Smooth muscle cell (in vitro differentiated cells): ENCODE data around the gene ZCCHC2. TPM values are rescaled to one million over a fixed set of nuclear protein-coding genes. Genes with fewer than 3 reads are reported as not detected.

Experiments used
- DNase-seq: peaks from one replicate; lab custom pipeline; 2025; ENCODE audit not compliant: unreplicated experiment; lab: John Stamatoyannopoulos, UW
- H2AFZ ChIP-seq: fragments of 200-600 bp; sonication (generic); 2 replicates; pipeline ENCODE4 v1.6.0; 2016; ENCODE audit warnings: antibody characterized with exemption, low read depth, mild to moderate bottlenecking
- H3F3A ChIP-seq: fragments of 200-600 bp; sonication (generic); 2 replicates; pipeline ENCODE4 v1.6.0; 2017; ENCODE audit warnings: antibody characterized with exemption, low read depth
- H3K27ac ChIP-seq: fragments of 200-600 bp; sonication (generic); 2 replicates; pipeline ENCODE4 v1.5.1; 2016; ENCODE audit warnings: low read depth, mild to moderate bottlenecking
- H3K27me3 ChIP-seq: fragments of 200-600 bp; sonication (generic); 2 replicates; pipeline ENCODE4 v1.6.1; 2016; ENCODE audit warnings: low read depth, mild to moderate bottlenecking
- H3K36me3 ChIP-seq: fragments of 200-600 bp; sonication (generic); 2 replicates; pipeline ENCODE4 v1.5.1; 2016; ENCODE audit warnings: low read depth
- H3K4me1 ChIP-seq: fragments of 200-600 bp; sonication (generic); 2 replicates; pipeline ENCODE4 v1.5.1; 2016; ENCODE audit warnings: low read depth
- H3K4me2 ChIP-seq: fragments of 200-600 bp; sonication (generic); 2 replicates; pipeline ENCODE4 v1.6.0; 2016; ENCODE audit warnings: mild to moderate bottlenecking
- H3K4me3 ChIP-seq: fragments of 200-600 bp; sonication (generic); 2 replicates; pipeline ENCODE4 v1.5.1; 2016; ENCODE audit warnings: mild to moderate bottlenecking
- H3K79me2 ChIP-seq: fragments of 200-600 bp; sonication (generic); 2 replicates; pipeline ENCODE4 v1.6.0; 2016; ENCODE audit warnings: low read depth, mild to moderate bottlenecking
- H3K9ac ChIP-seq: fragments of 200-600 bp; sonication (generic); 2 replicates; pipeline ENCODE4 v1.6.0; 2016; ENCODE audit warnings: low read depth
- H3K9me3 ChIP-seq: fragments of 200-600 bp; sonication (generic); replicated peaks from 2 replicates; pipeline ENCODE4 v1.5.1; 2016; ENCODE audit warnings: low read depth
- H4K20me1 ChIP-seq: fragments of 200-600 bp; sonication (generic); 2 replicates; pipeline ENCODE4 v1.6.0; 2016; ENCODE audit warnings: low read depth
- CTCF ChIP-seq: fragments of 200-600 bp; sonication (generic); IDR thresholded peaks from 2 replicates; pipeline ENCODE4 v1.5.1; 2017; ENCODE audit warnings: borderline replicate concordance, mild to moderate bottlenecking, antibody characterized with exemption; ENCODE audit not compliant: insufficient read depth, poor library complexity, severe bottlenecking
- WGBS: methylation state at CpG from one replicate; pipeline ENCODE4 v1.1.7; 2016; ENCODE audit warnings: low lambda C conversion rate; 5-methylcytosine and 5-hydroxymethylcytosine counted together
- polyA plus RNA-seq: library from polyadenylated mRNA; unstranded; fragments of >200 nt; fragmentation: Nextera tagmentation; extraction: Ambion mirVana; gene quantifications from 2 replicates; pipeline ENCODE4 v1.2.1, GENCODE V29; 2016
- total RNA-seq: library from RNA; depleted of rRNA; stranded (reverse); fragments of >200 nt; gene quantifications from 2 replicates; pipeline ENCODE4 v1.2.3, GENCODE V29; 2014

ZCCHC2 gene
- total and polyA plus RNA-seq, 2 experiments from 2014 or later: 0.74 to 8.1 TPM

DNA sequence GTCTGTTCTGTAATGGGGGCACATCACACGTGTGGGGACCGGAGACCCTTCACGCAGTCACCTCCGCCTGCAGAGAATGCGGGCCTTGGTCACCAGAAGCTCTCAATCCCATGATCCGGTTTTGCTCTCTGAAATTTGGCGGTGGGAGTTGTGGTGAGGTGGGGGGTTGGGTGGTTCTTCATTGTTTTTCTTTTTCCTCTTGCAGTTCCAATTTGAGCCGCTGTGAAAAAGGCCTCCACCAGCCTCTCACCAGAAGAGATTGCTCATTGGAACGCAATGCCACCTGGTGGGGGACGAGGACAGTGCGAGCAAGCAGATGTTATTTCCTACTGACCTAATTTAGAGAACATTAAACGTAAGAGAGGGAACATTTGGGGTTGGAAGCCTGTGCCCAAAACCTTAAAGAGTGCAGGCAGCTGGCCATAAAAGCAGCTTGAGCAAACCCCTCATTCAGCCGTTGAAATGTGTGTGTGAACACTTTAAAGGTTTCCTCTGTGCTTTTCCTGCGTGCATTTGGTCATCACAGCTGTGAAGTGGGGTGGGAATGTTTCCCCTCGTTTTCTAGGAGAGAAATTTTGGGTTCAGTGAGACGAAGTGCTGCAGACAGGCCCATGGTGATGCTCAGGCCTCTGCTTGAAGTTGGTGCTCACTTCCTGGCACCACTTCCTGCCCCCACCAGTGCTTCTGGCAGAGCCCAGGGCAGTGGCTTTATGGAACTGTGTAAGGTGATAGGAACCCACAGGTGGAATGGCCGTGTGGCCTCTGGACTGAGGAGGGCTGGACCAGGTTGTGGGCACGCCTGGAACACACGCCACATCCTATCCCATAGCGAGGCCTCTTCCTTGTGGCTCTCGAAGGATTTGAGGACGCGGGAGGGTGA lies 61.7 kb downstream of the ZCCHC2 start:
- peak; percentile 35 for DNase-seq
- Histone ChIP-seq H3K36me3 (no peaks in the 10 kb centered on the region), H3K27me3 (peaks cover 5% of the 10 kb centered on the region), H3F3A (no peaks in the 10 kb centered on the region), H2AFZ (no peak overlapping the region), H4K20me1 (no peaks in the 10 kb centered on the region), H3K4me2 (peak overlapping the region; percentile 77), H3K4me3 (no peak overlapping the region), H3K4me1 (peaks cover 4% of the 10 kb centered on the region), H3K27ac (no peak overlapping the region), H3K79me2 (no peaks in the 10 kb centered on the region), H3K9ac (no peak overlapping the region), H3K9me3 (no peaks in the 10 kb centered on the region)
- WGBS: 37% methylated on average over 23 of the region's 23 CpGs
- TF ChIP-seq CTCF: peak; percentile 94

- no peak overlapping the region for H2AFZ ChIP-seq
- H3K4me1 ChIP-seq: peaks cover 4% of the 10 kb centered on the region
- H3K79me2 ChIP-seq: no peaks in the 10 kb centered on the region
- no peaks in the 10 kb centered on the region for H3F3A ChIP-seq
- H3K4me2 ChIP-seq: peak overlapping the region; percentile 75
- no peak for DNase-seq
- H3K27ac ChIP-seq: no peak overlapping the region
- no peaks in the 10 kb centered on the region for H4K20me1 ChIP-seq
- 85% methylated on average over 16 of the region's 16 CpGs for WGBS
- H3K36me3 ChIP-seq: no peaks in the 10 kb centered on the region
- H3K9ac ChIP-seq: no peak overlapping the region
- TF ChIP-seq CTCF: no peak
- H3K9me3 ChIP-seq: no peaks in the 10 kb centered on the region
- H3K4me3 ChIP-seq: peak overlapping the region; percentile 21
- peaks cover 5% of the 10 kb centered on the region for H3K27me3 ChIP-seq
These were observed 62.7 kb downstream of the ZCCHC2 start for GRCh38 chr18:62585274-62586150.

DNA sequence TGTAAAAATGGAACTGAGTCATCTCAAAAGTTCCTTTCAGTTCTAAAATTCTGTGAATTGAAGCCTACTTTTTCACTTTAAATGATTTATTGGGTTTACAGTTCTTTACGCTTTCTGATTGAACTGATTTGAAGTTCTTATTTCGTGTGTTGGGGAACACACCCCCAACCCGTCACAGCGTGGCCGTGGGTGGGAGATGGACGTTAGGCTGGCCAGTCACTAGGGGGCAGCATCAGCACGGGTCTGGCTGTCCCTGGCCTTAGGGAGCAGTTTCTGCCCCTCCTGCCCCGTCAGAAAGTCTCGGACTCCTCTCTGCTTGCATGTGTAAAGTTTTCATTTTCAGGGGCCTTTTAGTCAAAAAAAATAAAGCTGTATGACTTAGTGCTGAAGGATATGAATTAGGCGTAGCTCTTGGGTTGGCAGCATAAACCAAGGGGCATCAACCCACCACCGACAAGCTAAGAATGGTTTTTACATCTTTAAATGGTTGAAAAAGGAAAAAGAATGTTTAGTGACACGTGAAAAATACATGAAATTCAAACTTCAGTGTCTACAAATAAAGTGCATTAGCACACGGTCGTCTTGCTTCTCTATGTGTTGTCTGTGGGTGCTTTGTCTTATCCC lies 63.4 kb downstream of the ZCCHC2 start:
- peak overlapping the region; percentile 21 for H3K4me3 ChIP-seq

More for the DNA sequence above, 63.4 kb downstream of the ZCCHC2 start:
- TF ChIP-seq CTCF: peak; percentile 88
- Histone ChIP-seq H3K27me3 (peaks cover 5% of the 10 kb centered on the region), H3K4me1 (peaks cover 4% of the 10 kb centered on the region), H3K36me3 (no peaks in the 10 kb centered on the region), H3K79me2 (no peaks in the 10 kb centered on the region), H3F3A (no peaks in the 10 kb centered on the region), H3K9ac (no peak overlapping the region), H3K9me3 (no peaks in the 10 kb centered on the region), H2AFZ (no peak overlapping the region), H3K4me2 (peak overlapping the region; percentile 75), H3K27ac (no peak overlapping the region), H4K20me1 (no peaks in the 10 kb centered on the region)
- 31% methylated on average over 14 of the region's 14 CpGs for WGBS
- peak; percentile 23 for DNase-seq
